ENCODE measurements around the gene TTN.

Gene TTN

DNA sequence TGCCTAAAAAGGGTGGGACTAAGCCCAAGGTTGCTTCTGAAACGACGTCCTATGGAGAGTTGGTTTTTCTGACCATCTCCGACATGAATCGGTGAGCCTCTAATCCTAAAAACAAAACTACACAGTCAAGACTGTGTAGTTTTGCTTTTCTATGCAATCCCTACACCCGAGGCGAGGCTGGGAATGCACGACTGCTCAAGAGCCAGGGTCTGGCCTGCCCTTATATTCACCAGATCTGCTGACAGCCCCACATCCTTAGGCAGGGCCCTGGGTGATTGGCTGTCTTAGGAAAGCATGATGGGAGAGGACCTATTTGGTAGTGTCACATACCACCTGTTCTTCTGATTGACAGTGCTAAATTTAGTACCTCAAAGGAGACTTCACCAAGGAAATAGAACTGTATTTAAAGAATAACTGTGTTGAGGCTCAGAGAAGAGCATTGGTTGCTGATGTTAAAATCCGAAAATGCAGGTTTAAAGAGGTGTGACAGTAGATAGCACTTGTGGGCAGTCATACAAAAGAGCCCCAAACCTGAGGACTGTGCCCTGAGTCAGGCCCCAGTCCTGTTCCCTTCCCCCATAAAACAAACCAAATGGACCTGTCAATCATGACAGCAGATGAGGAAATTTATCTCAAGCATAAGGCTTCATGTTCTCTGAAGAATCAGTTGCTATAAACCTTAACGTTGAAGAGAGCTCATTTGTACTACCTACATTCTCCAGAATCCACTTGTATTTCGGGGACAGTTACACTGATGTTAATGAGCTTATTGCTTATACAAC lies at the start of gene TTN:
Gene TTN (minus strand): TSS at position 197 of the 782 bp plus-strand sequence. CDS start 2,781 bp downstream, outside the sequence.
- DNase-seq (ENCODE audit: low read depth in 2 of 2): no peak

DNA sequence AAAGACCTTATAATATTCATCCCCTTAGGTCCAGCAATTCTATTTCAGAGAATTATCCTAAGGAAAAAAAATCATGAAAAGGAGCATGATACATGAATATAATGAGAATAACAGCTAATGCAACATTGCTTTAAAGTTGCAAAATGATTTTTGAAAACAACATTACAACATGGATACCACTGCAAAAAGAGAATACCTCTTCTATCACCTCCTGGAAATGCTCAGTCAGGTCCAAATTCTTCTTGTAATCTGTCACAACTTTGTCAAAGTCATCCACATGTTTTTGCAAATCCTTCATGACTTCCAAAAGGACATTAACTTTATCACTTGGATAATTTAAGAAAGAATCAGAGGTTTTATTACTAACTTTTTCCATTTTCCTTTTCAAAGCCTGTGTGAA lies 47.9 kb upstream of the TTN start:
- no peak for DNase-seq (ENCODE audit: low read depth in 2 of 2)

DNA sequence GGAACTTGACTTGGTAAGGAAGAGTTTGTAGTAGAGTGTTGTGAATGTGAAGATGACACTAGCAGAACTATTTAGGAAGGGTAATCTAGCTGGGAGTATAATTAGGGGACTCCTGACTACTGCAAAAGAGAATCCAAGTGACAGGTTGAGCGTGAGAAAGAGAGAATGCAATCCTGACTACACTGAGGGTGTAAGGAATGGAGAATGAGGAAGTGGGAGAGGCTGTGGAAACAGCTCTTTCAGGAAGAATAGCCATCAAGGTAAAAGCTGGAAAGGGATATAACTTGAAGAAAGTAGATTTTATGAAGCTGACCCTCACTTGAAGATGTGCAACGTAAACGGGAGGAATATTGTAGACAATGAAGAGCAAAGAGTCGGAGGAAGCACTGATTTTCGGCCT lies 41.1 kb upstream of the TTN start:
- no peak for DNase-seq (ENCODE audit: low read depth in 2 of 2)

DNA sequence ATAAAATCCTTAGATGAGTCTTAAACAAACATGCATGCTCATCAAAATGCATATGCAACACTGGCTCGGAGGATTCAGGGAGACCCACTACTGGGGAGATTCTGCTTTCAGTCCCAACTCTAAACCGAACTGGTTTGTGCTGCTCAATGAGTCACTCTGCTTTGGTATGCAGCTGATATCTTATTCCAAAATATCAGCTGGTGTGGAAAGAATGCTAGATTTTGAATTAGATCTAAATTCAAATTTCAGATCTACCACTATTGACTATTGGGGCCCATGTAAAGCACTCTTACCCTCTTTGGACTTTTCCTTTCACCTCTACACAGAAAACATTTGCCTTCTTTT lies 39.2 kb upstream of the TTN start:
- DNase-seq (ENCODE audit: low read depth in 2 of 2): no peak

DNA sequence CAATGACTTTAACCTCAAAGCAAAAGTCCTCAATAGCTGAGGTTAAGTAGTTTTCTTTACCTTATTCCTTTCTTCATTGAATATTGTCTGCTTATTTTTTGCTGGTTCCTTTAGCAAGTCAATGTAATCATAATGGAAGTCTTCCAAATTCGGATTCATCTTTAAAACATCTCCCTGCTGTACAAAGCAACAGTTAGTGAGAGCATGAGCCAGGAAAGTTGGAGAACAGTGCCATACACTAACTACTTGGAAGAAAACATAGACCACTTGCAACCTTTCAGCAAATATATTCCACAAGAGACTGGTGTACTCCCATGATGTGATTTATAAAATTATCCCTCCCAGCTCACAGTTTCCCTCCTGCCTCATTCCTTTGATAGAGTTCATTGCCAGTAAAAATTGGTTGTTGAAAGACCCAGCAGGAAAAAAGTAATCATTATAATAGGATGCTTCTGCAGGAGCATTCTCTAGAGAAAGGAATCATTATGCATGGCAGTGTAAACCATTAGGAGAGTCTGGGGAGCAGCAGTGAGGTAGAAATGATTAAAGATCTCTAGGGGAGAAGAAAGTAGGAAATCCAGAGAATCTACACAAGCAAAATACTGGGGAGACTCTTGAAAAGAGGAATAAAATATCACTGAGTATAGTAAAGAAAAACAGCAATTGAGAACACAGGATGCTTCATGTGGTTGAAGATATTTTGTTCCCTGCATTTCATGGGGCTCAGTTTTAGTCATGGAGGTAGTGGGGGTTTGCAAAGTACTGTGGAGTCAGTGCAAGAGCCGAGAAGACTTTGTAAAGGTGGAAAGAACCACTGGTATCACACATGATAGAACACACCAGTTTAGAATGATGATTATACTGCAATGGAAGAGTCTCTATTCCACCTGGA lies 38.6 kb upstream of the TTN start:
- DNase-seq (ENCODE audit: low read depth in 2 of 2): no peak

DNA sequence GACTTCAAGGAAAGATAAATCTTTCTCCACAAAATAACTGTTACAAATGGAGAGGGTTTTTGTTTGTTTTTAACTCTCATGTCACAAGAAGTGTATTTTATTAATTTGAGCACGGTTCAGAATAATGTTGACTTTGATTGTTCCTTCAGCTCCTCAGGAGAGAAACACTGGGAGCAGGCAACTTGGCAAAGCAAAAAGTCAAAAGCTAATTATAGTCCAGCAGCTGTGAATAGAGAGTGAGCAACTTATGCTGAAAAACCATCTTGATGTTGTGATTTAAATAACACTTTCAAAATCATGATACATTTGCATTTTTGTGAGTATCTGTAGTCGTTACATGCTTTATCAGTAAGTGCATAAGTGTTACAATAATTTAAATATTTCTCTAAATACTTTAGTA lies 37.5 kb upstream of the TTN start:
- DNase-seq (ENCODE audit: low read depth in 2 of 2): no peak

DNA sequence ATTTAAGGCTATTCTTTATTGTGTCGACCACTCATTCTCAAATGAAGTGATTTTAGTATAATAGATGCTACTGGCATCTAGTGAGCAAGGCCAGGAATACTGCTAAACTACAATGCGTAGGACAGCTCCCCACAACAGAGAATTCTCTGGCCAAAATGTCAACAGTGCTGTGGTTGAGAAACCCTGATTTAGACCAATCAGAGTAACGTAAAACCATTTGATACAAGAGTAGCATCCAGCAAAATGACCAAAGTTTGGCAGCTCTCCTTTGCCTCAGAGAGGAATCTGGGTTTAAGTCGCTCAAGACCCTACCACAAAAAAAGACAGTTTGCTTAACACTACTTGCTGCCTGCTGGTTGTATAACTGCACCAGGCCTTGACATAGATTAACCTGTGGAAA lies 37.0 kb upstream of the TTN start:
- no peak for DNase-seq (ENCODE audit: low read depth in 2 of 2)

DNA sequence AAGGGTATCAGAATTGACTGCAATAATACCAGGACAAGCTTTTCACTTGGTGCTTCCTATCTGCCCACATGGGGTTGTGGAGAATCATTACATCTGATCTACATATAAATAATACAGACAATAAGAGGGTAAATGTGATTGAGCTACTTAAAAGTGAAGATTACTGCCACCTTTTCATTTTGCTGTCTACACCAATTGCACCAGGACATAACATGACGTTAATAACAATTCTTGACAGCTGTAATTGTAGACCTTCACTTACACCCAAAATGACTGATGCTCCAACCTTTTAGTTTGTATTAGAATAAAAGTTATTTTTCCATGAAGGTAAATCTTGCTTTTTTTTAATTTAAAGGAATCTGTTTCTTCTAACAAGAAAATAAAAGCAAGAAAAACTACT lies 36.5 kb upstream of the TTN start:
- DNase-seq (ENCODE audit: low read depth in 2 of 2): no peak

DNA sequence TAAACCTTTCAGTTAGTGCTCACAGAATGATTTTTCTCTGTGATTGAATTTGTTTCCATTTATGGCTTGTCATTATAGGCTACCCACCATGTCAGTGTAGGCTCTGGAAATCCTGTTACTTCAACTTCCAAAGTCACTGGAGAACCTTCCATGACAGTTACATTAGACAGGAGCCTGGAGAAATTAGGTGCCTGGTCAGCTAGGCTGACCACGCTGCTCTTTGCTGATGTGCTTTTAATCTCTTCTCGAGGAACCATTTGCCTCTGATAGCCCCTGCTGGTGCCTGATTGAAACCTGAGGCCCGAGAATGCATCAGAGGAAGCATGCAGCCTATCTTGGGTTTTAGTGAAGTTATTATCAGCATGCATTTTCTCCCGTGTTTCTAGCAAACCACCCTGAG lies 29.6 kb upstream of the TTN start:
- DNase-seq (ENCODE audit: low read depth in 2 of 2): no peak

DNA sequence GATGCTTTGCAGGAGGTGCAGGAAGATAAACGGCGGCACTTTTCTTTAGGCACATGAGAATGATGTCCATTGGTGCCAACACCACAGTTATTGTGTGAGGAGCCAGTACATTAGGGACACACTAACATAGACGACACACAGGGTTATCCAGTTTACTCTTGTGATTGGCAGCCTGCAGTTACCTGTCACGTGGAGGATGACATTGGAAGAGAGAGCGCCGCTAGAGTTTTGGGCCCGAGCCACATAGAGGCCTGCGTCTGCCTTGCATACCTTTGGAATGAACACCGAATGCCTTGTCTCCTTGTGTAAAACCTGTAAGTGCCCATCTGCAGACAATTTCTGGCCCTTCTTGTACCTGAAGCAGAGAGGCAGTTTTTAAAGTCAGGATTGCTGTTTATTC lies 26.9 kb upstream of the TTN start:
- no peak for DNase-seq (ENCODE audit: low read depth in 2 of 2)

DNA sequence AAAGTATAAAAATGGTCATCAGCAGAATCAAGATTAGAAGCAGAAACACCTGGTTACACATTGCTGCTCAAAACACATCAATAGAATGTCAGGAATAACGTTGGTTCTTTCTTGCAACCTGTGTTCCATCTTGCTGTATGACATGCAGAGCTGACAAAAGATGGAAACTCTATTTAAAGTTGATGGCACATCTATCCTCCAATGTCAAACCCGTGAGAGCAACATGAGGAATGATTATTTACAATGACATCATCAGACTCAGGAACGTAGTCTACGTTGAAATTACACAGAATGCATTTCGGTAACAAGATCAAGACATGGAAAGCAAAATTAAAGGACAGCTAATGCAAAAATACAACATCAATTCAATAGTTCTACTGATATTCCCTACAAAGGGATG lies 26.2 kb upstream of the TTN start:
- no peak for DNase-seq (ENCODE audit: low read depth in 2 of 2)

DNA sequence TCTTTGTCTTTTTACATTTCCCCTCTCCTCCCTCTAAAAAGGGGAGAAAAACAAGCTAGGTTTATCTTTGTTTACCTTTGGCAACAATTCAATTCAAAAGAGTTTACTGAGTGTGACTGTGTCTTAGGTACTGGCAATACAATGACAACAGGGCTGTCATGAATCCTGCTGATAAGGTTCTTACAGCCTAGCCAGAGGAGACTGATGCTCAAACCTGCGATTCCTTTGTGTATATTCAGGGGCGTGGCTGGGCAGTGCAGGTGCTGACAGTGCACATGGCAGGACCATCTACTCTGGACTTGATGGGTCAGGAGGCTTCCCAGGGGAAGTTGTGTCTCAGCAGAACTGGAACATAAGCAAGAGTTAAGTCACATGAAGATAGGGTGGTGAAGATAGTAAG lies 23.2 kb upstream of the TTN start:
- no peak for DNase-seq (ENCODE audit: low read depth in 2 of 2)

DNA sequence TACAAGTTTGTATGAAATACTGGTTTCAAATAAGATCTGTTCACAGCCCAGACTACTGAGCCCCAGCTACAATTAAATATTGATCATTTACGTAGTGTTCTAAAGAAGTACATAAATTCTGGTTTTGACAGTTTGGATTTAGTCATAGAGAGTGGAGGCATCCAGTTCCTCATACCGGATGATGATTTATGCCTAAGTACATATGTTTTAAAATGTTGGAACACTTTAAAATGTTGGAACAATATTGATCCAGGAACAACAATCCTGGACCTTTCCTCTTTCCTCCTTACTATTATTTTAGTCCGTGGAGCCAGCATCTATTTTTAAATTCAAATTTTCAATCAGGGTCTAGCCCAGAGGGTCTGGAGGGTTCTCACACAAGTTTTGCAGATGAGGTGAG lies 22.8 kb upstream of the TTN start:
- no peak for DNase-seq (ENCODE audit: low read depth in 2 of 2)

DNA sequence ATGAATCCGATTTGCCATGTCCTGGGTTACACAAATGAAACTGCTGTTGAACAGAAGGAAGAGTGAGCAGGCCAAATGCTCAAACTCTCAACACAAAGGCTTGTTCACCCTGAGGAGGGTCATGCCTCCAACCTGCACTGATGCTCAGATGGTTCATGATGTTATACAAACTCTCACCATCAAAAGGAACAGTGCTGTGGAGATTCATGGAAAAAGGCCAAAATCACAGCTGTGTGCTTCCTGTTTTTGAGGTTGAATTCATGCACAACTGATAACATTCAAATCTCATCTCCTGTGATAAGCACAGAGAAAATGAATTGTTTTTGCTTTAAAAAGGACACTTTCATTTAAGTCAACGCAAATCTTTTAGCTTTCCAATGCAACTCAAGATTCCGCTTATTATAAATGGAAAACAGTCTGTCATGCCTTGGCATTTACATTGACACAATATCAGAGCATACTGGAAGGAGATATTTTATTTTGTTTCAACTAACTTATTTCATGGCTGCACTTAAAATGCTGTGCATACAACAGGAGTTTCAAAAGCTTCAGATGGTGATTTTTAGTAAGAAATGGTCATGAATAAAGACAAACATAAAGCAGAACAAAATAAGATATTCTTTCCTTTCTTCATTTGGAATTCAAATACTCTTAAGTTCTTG lies 22.2 kb upstream of the TTN start:
- DNase-seq (ENCODE audit: low read depth in 2 of 2): no peak

DNA sequence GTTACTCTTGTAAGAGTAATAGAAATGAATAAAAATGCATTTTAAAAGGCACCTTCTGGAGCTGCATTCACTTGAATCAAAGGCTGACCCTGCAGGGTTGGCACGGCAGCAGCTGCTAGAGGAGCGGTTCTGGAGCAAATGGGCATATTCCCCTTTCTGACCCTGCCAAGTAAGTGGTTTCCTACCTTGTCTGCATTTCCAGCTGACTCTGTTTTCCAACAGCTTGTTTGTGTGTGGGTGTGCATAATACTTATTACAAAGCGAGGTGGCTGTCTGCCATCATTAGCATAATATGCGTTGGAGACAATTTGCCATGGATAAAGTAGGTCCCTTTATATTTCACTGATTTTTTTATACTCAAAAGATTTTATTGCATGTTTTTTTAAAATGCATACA lies 21.3 kb upstream of the TTN start:
- no peak for DNase-seq (ENCODE audit: low read depth in 2 of 2)

DNA sequence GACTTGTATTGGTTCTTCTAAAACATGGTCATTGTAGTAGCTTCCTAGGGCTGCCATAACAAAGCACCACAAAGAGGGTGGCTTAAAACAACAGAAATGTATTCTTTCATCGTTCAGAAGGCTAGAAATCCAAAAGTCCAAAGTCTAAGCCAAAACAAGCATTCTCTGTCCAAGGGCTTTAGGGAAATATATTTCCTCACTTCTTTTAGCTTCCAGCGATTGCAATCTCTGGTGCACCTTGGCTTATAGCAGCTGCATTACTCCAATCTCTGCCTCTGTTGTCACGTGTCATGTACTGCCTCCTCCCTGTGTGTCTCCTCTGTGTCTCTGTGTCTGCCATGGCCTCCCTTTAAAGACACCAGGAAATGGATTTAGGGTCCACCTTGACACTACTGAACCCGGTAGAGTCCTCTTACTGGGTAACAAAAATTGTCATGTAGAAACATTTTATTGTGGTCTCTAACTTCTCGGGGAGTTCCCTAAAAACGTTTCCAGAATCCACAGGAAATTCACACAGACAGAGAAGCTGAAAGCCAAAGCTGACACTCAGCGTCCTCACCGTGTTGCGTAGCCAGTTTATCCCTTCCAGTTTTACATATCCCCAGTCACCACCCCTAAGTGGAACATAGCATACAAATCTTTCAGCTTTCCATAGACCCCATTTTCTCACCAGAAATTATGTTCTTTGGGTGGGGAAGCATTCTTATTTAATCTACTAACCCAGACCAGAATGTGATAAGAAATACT lies 20.7 kb upstream of the TTN start:
- no peak for DNase-seq (ENCODE audit: low read depth in 2 of 2)

DNA sequence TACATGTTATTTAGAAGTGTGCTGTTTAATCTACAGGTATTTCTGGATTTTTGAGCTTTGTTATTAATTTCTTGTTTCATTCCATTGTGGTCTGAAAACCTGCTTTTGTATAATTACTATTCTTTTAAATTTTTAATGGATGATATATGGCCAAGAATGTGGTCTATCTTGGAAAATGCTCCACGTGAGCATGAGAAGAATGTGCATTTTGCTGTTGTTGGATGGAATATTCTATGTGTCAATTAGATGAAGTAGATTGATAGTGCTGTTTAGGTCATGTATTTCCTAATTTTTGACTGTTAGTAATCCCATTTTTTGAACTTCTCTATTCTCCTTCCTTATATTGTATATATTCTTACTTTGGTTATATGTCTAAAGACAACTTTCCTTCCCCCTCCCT lies 19.9 kb upstream of the TTN start:
- no peak for DNase-seq (ENCODE audit: low read depth in 2 of 2)

DNA sequence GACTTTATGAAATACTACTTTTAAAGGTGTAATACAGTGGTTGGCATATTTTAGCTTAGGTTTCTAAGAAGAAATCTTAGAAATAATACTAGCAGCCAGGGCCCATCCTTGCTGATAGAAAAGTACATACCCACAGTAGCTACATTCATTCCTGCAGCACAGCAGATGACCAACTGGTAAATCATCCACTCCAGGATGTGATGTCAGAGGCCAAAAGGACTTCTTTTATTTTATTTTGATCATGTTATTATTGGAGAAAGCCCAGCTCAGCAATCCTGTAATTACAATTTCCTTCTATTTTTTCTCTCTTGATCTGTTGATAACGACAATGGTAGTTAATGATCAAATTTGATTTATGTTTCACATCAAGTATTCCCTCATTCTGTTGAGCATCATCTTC lies 18.0 kb upstream of the TTN start:
- DNase-seq (ENCODE audit: low read depth in 2 of 2): no peak

DNA sequence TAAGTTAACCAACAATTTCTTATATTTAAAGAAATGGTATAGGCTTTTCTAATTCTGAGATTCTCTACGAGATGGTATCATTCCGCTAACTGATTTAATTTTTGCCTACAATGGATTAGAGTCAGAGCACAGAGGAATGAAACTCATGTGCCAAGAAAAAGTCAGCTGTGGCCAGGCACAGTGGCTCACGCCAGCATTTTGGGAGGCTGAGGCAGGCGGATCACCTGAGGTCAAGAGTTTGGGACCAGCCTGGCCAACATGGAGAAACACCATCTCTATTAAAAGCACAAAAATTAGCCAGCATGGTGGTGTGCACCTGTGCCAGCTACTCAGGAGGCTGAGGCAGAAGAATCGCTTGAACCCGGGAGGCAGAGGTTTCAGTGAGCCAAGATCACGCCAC lies 17.0 kb upstream of the TTN start:
- no peak for DNase-seq (ENCODE audit: low read depth in 2 of 2)

DNA sequence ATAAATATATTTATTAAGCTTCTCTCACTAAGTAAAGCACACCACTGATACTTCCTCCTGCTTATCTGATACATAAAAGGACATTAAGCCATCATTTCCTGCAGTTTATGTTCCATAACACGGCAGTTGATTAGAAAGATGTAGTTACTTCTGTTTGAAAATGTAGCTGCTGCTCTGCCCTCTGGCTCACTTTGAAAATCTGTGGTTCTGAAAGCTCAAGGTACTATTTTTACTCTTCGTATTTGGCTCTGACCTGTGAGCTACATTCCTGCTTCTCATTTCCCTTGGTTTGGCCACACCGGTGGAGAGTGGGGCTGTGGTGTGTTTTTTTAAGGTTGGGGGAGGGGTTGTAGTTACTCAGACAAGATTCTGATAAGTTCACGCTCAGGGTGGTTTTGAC lies 12.8 kb upstream of the TTN start:
- no peak for DNase-seq (ENCODE audit: low read depth in 2 of 2)

DNA sequence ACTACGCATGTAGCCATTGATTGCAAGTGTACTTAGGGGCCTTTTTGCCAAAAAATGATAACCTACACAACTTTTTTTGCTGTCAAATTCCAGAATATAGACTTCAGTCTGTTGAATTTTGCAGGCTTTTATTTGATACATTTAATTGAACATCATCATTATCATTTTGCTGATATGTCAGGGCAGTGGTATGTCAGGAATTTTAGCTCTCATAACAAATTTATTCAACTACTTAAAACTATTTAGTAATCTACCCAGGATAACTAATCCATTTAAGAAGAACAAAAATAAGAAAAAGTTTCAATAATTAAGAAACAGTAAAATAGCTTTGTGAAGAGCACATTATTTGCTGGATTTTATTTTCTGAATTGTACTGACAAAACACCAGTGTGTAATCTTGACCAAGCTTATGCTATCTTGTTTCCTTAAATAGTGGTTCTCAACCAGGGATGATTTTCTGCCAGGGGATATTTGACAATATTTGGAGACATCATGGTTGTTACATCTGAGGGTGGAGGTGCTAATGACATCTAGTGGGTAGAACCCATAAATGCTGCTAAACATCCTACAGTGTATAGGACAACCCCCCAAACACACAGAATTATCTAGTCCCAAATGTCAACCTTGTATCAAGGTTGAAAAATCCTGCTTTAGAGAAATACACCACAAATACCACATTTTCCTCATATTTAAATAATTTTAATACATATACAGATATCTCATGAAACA lies 12.1 kb upstream of the TTN start:
- DNase-seq (ENCODE audit: low read depth in 2 of 2): no peak
